Dermis microvascular lymphatic vessel endothelial cell (primary cell): ENCODE data around the gene SLC26A8. TPM values are rescaled to one million over a fixed set of nuclear protein-coding genes. Genes with fewer than 3 reads are reported as not detected.
"Not testable (repeated sequence)": the region's sequence is repeated elsewhere in the genome, so short reads cannot be mapped to it uniquely, and the experiment has no call there.

Source experiments
- DNase-seq, 2 donors: peaks; one replicate each; pipeline versions ENCODE4 v3.0.0 to v3.0.0-alpha.2; 2010; ENCODE audit warnings: low read depth in 2 of 2
- total RNA-seq: library from RNA; depleted of rRNA; stranded (reverse); fragments of >200 nt; gene quantifications from 2 replicates; pipeline ENCODE4 v1.2.1, GENCODE V29; 2014

Gene SLC26A8
- total RNA-seq, 1 donor from 2014 or later, result not detected

- no peak for DNase-seq
These were observed 26.7 kb upstream of the SLC26A8 start for GRCh38 chr6:36050947-36051710.

GRCh38 chr6:36050305-36050704 is 25.9 kb upstream of the SLC26A8 start:
- no peak for DNase-seq

GRCh38 chr6:36049582-36049981 is 25.1 kb upstream of the SLC26A8 start:
- DNase-seq, result no peak

- no peak for DNase-seq
These were observed 18.3 kb upstream of the SLC26A8 start for GRCh38 chr6:36042618-36043260.

- no peak for DNase-seq
These were observed 16.5 kb upstream of the SLC26A8 start for GRCh38 chr6:36040958-36041357.

GRCh38 chr6:36039112-36039511 is 14.7 kb upstream of the SLC26A8 start:
- DNase-seq, result peak; percentile 46 to 59

GRCh38 chr6:36038120-36038876 is 13.9 kb upstream of the SLC26A8 start:
- DNase-seq, result no peak

- DNase-seq, result no peak
These were observed 10.8 kb upstream of the SLC26A8 start for GRCh38 chr6:36035225-36035624.

GRCh38 chr6:36034441-36034840 is 10.0 kb upstream of the SLC26A8 start:
- DNase-seq, result no peak

GRCh38 chr6:36033935-36034334 is 9.5 kb upstream of the SLC26A8 start:
- no peak for DNase-seq

- not testable (repeated sequence) for DNase-seq
These were observed 8.7 kb upstream of the SLC26A8 start for GRCh38 chr6:36033144-36033543.

GRCh38 chr6:36032261-36032660 is 7.8 kb upstream of the SLC26A8 start:
- no peak for DNase-seq

- peak; percentile 45 to 64 for DNase-seq
These were observed 5.0 kb upstream of the SLC26A8 start for GRCh38 chr6:36029464-36029863.

- DNase-seq, result peak; percentile 62 to 93
These were observed 4.5 kb upstream of the SLC26A8 start for GRCh38 chr6:36028877-36029324.

- DNase-seq, result peak in 1 of 2 donors; percentile 40
These were observed 3.8 kb upstream of the SLC26A8 start for GRCh38 chr6:36028088-36028876.

- DNase-seq, result peak; percentile 99 to 100
These were observed 3.2 kb upstream of the SLC26A8 start, which contains the start of gene MAPK14 for GRCh38 chr6:36027501-36028087. Gene MAPK14 (plus strand): TSS chr6:36027808. CDS start chr6:36028158, 350 bp downstream.

- peak in 1 of 2 donors; percentile 26 for DNase-seq
These were observed 1.5 kb upstream of the SLC26A8 start for GRCh38 chr6:36025932-36026327.

GRCh38 chr6:36025260-36025931 is 955 bp upstream of the SLC26A8 start:
- peak in 1 of 2 donors; percentile 54 for DNase-seq

GRCh38 chr6:36020154-36020553 is 4.3 kb downstream of the SLC26A8 start:
- no peak for DNase-seq

- no peak for DNase-seq
These were observed 5.3 kb downstream of the SLC26A8 start for GRCh38 chr6:36019167-36019566.
